Epithelial cell of prostate (primary cell): Measurements from ENCODE around the gene LRRN3.
"Not testable (repeated sequence)": the region's sequence is repeated elsewhere in the genome, so short reads cannot be mapped to it uniquely, and the experiment has no call there.

Source experiments
- DNase-seq: peaks from one replicate; pipeline ENCODE4 v3.0.0-alpha.2; 2011; ENCODE audit warnings: low read depth, low spot score
- H3K27ac ChIP-seq: fragments of 450-650 bp; 2 replicates; pipeline ENCODE4 v1.5.1; 2017; ENCODE audit warnings: mild to moderate bottlenecking

Gene LRRN3

GRCh38 chr7:111090846-111091245, at the start of gene LRRN3:
TSS of gene LRRN3 (plus strand) at chr7:111091127. CDS start at chr7:111122773, 31,646 bp downstream.
- H3K27ac ChIP-seq = no peak within 1 kb of the TSS
- no peak for DNase-seq

DNA sequence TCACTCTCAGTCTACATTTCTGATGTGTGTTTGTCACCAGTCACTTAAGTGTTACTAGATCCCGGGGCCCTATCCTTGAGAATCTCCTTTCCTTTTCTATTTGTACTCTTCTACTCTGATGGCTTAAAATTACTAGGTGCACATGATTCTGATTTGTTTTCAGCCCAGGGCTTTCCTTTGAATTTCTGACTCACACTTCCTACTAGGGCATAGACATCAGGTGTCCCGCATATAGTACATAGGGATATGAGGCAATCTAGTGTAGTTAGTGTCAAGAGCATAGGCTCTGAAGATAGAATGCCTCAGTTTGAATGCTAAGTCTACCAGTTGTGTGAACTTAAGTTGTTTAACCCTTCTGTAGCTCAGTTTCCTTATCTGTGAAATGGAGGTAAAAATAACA, 49.4 kb upstream of the LRRN3 start:
- DNase-seq = no peak
- H3K27ac ChIP-seq = no peak overlapping the region

DNA sequence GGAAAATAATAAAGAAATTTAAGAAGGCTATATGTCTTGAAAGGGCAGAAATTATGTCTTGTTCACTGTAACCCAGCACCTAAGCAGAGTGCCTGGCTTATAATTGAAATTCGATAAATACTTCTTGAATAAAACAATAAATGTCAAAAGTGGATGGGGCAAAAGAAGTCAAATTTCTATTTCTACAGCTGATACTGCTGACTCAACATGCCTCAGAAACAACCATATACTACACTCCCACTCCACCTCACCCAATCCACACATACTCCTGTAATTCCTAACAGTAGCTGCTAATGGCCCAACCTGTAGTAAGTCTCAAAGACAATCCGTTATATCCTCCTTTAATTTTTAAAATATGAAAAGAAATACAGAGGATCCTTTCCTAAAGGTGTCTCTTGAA, 48.1 kb upstream of the LRRN3 start:
- no peak for DNase-seq
- no peak overlapping the region for H3K27ac ChIP-seq

DNA sequence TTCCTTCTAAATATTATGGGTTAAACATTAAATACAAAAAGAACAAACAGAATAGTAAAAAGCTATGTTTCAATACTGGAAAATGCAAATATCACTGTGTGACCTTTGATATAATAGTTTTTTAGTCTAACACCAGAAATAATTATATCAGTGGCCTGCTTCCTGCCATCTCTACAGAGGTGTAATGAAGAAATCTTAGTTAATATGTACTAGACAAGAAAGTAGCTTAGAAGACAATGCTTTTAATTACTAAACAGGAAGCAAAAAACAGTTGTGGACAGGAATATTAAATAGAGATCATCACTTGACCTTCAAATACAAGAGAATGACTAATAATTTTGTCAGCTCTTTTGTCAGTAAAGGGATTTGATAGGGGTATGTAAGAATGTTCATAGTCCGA, 47.4 kb upstream of the LRRN3 start:
- DNase-seq = no peak

DNA sequence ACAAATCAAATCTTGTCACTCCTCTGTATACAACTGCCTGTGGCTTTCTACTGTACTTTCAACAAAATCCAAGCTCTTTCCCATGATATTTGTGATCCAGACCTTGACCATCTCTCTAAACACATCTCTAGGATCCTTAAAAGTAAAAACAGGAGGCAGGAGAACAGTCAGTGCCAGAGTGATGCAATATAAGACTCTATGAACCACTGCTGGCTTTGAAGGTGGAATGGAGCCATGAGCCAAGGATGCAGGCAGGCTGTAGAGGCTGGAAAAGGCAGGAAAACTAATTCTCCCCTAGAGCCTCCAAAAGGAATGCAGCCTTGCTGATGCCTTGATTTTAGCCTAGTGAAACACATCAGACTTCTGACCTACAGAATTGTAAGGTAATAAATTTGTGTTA, 45.5 kb upstream of the LRRN3 start:
- no peak overlapping the region for H3K27ac ChIP-seq
- DNase-seq = no peak

More for the DNA sequence above, 47.4 kb upstream of the LRRN3 start:
- no peak overlapping the region for H3K27ac ChIP-seq

DNA sequence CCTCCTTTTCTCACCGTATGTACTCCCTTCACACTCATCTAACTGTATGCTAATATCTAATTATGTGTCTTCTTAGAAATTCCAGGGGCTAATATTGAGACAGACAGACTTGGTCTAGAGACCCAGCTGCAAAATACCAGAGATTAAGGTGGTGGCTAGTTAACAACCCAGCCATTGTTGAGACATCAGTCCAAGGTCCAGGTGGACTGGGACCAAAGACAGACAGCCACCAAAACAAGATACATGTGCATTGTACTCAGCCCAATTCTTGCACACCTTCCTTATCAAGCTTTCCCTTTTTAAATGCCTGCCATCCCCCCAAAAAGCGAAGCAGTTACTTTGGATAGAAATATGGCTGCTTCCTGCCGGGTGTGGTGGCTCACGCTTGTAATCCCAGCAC, 43.3 kb upstream of the LRRN3 start:
- DNase-seq = no peak
- no peak overlapping the region for H3K27ac ChIP-seq

DNA sequence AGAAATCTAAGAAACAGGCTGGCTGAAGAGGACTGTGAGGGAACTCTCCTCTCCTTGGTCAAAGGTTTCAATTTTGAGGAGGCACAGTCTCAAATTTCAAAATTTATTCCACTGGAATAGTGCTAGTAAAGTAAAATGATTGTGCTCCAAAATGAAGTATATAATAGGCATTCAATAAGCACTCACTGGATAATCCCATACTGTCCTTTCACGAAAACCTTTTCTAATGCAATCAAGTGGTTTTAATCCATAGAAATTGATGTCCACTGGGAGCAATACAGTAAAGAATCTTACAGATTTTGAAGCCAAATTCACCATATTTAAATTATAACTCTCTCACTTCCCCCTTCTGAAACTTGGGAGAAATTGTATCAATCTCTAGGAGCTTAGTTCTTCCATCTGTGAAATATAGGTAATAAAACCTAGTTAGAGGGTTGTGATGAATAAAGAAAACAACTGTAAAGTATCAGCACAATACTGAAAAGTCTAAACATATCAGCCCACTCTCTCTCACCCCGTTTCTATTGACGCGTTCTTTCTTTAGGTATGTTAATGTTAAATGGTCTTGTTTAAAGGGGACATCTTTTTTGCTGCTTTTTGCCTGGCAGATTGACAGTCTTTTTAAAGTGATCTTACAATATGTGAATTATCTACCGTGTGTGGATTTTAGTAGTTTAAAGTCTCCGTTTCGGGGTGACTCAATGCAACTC, 40.8 kb upstream of the LRRN3 start:
- DNase-seq = no peak

GRCh38 chr7:111050875-111051416, 40.0 kb upstream of the LRRN3 start:
- no peak for DNase-seq
- no peak overlapping the region for H3K27ac ChIP-seq

More for the DNA sequence above, 40.8 kb upstream of the LRRN3 start:
- H3K27ac ChIP-seq = no peak overlapping the region

DNA sequence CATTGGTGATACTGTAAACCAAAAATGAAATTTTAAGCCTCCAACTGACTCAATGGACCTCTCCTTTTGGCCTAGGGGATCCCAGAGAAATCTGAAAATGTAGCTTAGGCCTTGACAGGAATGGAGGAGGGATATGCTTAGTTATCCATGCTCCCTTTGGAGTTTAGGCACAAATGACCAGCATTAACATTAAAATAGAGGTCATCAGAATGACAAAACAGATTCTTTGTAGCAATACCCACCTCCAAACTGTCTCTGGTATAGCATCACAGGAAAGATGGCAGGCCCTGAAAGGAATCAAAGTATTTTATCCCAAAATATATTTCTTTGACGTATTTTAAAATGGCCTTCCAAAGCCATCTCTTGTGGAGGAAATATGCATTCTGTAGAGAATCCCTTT, 39.1 kb upstream of the LRRN3 start:
- DNase-seq = no peak
- H3K27ac ChIP-seq = no peak overlapping the region

DNA sequence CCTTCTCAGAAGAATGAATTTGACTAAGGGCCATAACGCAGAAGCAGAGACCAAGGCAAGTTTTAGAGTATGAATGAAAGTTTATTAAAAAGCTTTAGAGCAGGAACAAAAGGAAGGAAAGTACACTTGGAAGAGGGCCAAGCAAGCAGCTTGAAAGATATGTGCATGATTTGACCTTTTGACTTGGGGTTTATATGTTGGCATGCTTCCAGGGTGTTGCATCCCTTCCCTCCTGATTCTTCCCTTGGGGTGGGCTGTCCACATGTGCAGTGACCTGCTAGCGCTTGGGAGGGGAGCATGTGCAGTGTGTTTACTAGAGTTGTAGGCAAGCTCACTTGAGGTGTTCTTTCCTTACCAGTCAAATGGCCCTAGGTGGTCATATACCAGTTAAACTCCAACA, 37.9 kb upstream of the LRRN3 start:
- DNase-seq = no peak
- H3K27ac ChIP-seq = no peak overlapping the region

- no peak overlapping the region for H3K27ac ChIP-seq
- DNase-seq = no peak
Observed at GRCh38 chr7:111056371-111056770, 34.6 kb upstream of the LRRN3 start.

DNA sequence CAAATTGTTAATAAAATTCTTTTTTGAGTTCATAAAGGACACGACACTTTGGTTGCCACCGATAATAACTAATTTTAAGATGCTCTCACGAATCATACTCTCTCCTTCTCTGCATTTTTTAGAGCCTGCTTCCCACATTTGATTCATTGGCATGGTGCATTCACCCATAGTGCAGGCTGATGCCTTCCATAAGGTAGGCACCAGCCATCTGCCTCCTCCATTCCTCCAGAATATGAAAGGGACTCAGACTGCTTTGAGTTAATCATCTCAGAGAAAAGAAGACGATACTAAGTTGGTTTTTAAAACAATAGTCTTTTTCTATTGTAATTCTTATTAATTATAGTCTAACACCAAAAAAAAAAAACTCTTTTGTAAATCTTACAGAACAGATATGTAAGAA, 33.9 kb upstream of the LRRN3 start:
- no peak overlapping the region for H3K27ac ChIP-seq
- DNase-seq = no peak

- no peak for DNase-seq
Observed at GRCh38 chr7:111059833-111060232, 31.1 kb upstream of the LRRN3 start.

GRCh38 chr7:111063166-111063565, 27.8 kb upstream of the LRRN3 start:
- no peak overlapping the region for H3K27ac ChIP-seq
- no peak for DNase-seq

More at GRCh38 chr7:111059833-111060232, 31.1 kb upstream of the LRRN3 start:
- no peak overlapping the region for H3K27ac ChIP-seq

- no peak overlapping the region for H3K27ac ChIP-seq
Observed at GRCh38 chr7:111067251-111067650, 23.7 kb upstream of the LRRN3 start.

GRCh38 chr7:111067682-111068081, 23.2 kb upstream of the LRRN3 start:
- no peak for DNase-seq

More at GRCh38 chr7:111067251-111067650, 23.7 kb upstream of the LRRN3 start:
- no peak for DNase-seq

GRCh38 chr7:111068618-111069017, 22.3 kb upstream of the LRRN3 start:
- no peak for DNase-seq
- no peak overlapping the region for H3K27ac ChIP-seq

More at GRCh38 chr7:111067682-111068081, 23.2 kb upstream of the LRRN3 start:
- no peak overlapping the region for H3K27ac ChIP-seq

DNA sequence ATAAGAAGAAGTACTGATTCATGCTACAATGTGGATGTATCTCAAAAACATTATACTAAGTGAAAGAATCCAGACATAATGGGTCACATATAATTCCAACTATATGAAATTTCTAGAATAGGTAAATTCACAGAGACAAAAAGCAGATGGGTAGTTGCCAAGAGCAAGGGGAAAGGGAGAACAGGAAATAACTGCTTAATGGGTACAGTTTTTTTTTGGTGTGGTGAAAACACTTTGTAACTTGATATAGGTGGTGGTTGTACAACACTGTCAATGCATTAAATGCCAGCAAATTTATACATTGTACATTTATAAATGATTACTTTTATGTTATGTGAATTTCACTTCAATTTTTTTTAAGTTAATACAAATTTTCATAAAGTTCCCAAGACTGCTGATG, 19.4 kb upstream of the LRRN3 start:
- no peak for DNase-seq
- no peak overlapping the region for H3K27ac ChIP-seq

GRCh38 chr7:111072658-111073057, 18.3 kb upstream of the LRRN3 start:
- DNase-seq, H3K27ac ChIP-seq: not testable (repeated sequence)

GRCh38 chr7:111074071-111074747, 16.7 kb upstream of the LRRN3 start:
- no peak overlapping the region for H3K27ac ChIP-seq
- no peak for DNase-seq

DNA sequence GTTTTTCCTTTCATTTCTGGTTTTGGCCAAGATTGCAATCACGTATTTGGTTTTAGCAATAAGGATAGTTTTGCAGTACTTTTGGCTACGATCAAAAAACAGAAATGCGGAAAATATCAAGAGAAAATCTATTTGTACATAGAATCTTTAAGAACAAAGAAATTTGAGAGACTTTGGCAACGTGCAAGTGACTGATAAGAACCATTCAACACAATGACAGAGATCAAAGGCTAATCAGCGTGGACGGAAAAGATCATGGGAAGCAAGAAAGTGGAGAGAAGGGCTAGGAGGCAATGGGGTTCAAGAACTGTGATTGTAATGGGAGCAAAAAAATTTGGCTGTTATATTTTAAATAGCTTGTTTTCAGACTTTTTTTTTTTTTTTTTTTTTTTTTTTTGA, 16.2 kb upstream of the LRRN3 start:
- no peak overlapping the region for H3K27ac ChIP-seq
- no peak for DNase-seq
